ENCODE data around the gene LIF.

LIF gene

DNA sequence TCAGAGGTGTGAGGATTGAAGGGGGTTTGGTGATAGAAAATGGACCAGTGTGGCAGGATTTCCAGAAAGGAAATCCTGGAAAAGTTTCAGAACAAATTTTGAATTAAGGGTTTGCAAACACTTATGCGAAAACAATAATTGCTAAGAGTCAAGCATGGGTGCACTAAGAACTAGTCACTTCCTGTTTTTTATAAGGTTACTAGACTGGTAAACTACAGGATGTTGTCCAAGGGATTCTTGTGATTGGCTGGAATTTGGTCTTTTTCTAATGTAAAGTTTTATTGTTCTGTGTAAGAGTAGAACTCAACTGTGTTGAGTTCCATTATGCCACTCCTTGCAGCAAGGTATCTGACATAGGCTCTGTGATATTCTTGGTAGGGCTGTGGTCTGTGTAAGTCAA, 54.1 kb downstream of the LIF start:
- TF ChIP-seq, protein P1, sequence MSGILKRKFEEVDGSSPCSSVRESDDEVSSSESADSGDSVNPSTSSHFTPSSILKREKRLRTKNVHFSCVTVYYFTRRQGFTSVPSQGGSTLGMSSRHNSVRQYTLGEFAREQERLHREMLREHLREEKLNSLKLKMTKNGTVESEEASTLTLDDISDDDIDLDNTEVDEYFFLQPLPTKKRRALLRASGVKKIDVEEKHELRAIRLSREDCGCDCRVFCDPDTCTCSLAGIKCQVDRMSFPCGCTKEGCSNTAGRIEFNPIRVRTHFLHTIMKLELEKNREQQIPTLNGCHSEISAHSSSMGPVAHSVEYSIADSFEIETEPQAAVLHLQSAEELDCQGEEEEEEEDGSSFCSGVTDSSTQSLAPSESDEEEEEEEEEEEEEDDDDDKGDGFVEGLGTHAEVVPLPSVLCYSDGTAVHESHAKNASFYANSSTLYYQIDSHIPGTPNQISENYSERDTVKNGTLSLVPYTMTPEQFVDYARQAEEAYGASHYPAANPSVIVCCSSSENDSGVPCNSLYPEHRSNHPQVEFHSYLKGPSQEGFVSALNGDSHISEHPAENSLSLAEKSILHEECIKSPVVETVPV (CRISPR knock-in tag; IDR thresholded peaks at IDR 0.05), result no peak
- TF ChIP-seq BACH2 (CRISPR knock-in tag; IDR thresholded peaks at IDR 0.05; ENCODE audit: borderline replicate concordance) (no peak), ZC3H10 (CRISPR knock-in tag; IDR thresholded peaks at IDR 0.05) (no peak), OSR1 (CRISPR knock-in tag; IDR thresholded peaks at IDR 0.05) (no peak), ESRRG (CRISPR knock-in tag; IDR thresholded peaks at IDR 0.05) (no peak), TCF4 (CRISPR knock-in tag; IDR thresholded peaks at IDR 0.05; ENCODE audit: borderline replicate concordance) (no peak), TOX (CRISPR knock-in tag; IDR thresholded peaks at IDR 0.05; ENCODE audit: borderline replicate concordance) (no peak), ZNF565 (CRISPR knock-in tag; conservative IDR thresholded peaks at IDR 0.05; ENCODE audit: low read depth) (no peak)
- TF ChIP-seq, protein P2, sequence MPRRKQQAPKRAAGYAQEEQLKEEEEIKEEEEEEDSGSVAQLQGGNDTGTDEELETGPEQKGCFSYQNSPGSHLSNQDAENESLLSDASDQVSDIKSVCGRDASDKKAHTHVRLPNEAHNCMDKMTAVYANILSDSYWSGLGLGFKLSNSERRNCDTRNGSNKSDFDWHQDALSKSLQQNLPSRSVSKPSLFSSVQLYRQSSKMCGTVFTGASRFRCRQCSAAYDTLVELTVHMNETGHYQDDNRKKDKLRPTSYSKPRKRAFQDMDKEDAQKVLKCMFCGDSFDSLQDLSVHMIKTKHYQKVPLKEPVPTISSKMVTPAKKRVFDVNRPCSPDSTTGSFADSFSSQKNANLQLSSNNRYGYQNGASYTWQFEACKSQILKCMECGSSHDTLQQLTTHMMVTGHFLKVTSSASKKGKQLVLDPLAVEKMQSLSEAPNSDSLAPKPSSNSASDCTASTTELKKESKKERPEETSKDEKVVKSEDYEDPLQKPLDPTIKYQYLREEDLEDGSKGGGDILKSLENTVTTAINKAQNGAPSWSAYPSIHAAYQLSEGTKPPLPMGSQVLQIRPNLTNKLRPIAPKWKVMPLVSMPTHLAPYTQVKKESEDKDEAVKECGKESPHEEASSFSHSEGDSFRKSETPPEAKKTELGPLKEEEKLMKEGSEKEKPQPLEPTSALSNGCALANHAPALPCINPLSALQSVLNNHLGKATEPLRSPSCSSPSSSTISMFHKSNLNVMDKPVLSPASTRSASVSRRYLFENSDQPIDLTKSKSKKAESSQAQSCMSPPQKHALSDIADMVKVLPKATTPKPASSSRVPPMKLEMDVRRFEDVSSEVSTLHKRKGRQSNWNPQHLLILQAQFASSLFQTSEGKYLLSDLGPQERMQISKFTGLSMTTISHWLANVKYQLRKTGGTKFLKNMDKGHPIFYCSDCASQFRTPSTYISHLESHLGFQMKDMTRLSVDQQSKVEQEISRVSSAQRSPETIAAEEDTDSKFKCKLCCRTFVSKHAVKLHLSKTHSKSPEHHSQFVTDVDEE (CRISPR knock-in tag; IDR thresholded peaks at IDR 0.05), result no peak
- TF ChIP-seq, protein P3, sequence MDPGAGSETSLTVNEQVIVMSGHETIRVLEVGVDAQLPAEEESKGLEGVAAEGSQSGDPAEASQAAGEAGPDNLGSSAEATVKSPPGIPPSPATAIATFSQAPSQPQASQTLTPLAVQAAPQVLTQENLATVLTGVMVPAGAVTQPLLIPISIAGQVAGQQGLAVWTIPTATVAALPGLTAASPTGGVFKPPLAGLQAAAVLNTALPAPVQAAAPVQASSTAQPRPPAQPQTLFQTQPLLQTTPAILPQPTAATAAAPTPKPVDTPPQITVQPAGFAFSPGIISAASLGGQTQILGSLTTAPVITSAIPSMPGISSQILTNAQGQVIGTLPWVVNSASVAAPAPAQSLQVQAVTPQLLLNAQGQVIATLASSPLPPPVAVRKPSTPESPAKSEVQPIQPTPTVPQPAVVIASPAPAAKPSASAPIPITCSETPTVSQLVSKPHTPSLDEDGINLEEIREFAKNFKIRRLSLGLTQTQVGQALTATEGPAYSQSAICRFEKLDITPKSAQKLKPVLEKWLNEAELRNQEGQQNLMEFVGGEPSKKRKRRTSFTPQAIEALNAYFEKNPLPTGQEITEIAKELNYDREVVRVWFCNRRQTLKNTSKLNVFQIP (CRISPR knock-in tag; IDR thresholded peaks at IDR 0.05; ENCODE audit: borderline replicate concordance, low read depth), result no peak
- TF ChIP-seq, protein P4, sequence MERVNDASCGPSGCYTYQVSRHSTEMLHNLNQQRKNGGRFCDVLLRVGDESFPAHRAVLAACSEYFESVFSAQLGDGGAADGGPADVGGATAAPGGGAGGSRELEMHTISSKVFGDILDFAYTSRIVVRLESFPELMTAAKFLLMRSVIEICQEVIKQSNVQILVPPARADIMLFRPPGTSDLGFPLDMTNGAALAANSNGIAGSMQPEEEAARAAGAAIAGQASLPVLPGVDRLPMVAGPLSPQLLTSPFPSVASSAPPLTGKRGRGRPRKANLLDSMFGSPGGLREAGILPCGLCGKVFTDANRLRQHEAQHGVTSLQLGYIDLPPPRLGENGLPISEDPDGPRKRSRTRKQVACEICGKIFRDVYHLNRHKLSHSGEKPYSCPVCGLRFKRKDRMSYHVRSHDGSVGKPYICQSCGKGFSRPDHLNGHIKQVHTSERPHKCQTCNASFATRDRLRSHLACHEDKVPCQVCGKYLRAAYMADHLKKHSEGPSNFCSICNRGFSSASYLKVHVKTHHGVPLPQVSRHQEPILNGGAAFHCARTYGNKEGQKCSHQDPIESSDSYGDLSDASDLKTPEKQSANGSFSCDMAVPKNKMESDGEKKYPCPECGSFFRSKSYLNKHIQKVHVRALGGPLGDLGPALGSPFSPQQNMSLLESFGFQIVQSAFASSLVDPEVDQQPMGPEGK (CRISPR knock-in tag; IDR thresholded peaks at IDR 0.05; ENCODE audit: borderline replicate concordance), result no peak
- no peak for ATAC-seq

DNA sequence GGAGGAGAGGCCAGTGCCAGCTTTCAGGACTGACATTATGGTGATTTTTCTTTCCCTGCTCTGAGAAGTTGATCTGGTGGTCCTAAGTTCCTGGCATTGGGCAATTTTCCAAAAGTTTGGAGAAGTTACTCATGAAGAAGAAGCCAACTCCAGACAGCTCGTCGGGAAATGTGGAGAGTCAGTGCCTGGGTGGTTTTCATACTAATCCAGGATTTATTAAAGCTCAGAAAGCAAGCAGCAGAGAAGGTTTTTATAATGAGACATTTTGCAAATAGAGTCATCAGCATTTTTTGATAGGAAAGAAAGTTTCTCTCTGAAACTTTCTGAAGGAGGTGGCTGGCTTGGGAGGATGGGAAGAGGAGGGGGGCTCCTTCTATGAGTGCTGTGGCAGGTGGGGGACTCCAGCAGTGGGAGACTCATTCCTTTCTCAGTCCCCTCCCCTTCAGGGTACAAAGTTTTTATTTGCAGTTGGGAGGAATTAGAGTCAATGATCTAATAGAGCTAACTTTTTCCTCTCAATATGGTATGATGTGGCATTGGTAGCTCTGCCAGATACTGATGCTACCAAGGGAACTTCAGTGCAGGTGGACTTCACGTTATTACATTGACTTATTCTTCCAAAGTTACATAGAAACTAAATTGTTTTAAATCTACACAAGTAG, 55.4 kb downstream of the LIF start:
- TF ChIP-seq ARNTL (CRISPR knock-in tag; IDR thresholded peaks at IDR 0.05; ENCODE audit: borderline replicate concordance, low read depth) (no peak), ZNF8 (CRISPR knock-in tag; IDR thresholded peaks at IDR 0.05) (no peak), OSR1 (CRISPR knock-in tag; IDR thresholded peaks at IDR 0.05) (no peak), ZC3H10 (CRISPR knock-in tag; IDR thresholded peaks at IDR 0.05) (no peak), CSDC2 (CRISPR knock-in tag; IDR thresholded peaks at IDR 0.05) (no peak), ZNF70 (CRISPR knock-in tag; IDR thresholded peaks at IDR 0.05) (no peak)
- TF ChIP-seq, protein P2 (CRISPR knock-in tag; IDR thresholded peaks at IDR 0.05), result no peak
- ATAC-seq, result no peak

DNA sequence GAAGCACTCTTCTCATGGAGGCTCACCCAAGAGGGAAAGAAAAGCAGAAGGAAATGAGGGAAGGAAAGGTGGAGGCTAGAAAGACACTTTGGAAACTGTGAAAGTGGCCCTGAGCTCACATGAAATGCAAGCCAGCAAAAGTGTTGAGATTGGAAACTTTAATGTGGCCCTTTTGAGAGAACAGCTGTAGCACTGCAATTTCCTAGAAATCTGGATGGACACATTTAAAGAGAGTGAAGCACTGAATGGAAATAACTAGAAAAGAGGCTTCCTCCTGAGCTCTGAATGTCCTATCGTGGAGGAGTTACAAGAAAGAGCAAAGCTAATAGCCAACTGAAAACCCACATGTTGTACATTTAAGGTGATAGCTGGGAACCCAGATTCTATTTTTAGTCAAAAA, 56.0 kb downstream of the LIF start:
- no peak for ATAC-seq
- TF ChIP-seq, protein P5, sequence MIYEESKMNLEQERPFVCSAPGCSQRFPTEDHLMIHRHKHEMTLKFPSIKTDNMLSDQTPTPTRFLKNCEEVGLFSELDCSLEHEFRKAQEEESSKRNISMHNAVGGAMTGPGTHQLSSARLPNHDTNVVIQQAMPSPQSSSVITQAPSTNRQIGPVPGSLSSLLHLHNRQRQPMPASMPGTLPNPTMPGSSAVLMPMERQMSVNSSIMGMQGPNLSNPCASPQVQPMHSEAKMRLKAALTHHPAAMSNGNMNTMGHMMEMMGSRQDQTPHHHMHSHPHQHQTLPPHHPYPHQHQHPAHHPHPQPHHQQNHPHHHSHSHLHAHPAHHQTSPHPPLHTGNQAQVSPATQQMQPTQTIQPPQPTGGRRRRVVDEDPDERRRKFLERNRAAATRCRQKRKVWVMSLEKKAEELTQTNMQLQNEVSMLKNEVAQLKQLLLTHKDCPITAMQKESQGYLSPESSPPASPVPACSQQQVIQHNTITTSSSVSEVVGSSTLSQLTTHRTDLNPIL (CRISPR knock-in tag; IDR thresholded peaks at IDR 0.05; ENCODE audit: low read depth), result no peak
- TF ChIP-seq ZFP30 (CRISPR knock-in tag; IDR thresholded peaks at IDR 0.05) (no peak), PPARA (CRISPR knock-in tag; IDR thresholded peaks at IDR 0.05; ENCODE audit: borderline replicate concordance) (no peak), CSDC2 (CRISPR knock-in tag; IDR thresholded peaks at IDR 0.05) (no peak), RARB (CRISPR knock-in tag; IDR thresholded peaks at IDR 0.05) (no peak), BACH2 (CRISPR knock-in tag; IDR thresholded peaks at IDR 0.05; ENCODE audit: borderline replicate concordance) (no peak), GLIS3 (CRISPR knock-in tag; IDR thresholded peaks at IDR 0.05) (no peak), ZC3H10 (CRISPR knock-in tag; IDR thresholded peaks at IDR 0.05) (no peak), ESRRG (CRISPR knock-in tag; IDR thresholded peaks at IDR 0.05) (no peak)

Data from SK-N-SH treated with all-trans-retinoic acid at 6 μM for 48 hours (cell line).